Measurements from ENCODE around the gene FHAD1. TPM values are rescaled to one million over a fixed set of nuclear protein-coding genes. Genes with fewer than 3 reads are reported as not detected.
A peak's percentile ranks its signal among the peaks of the same experiment; 100 is the strongest.

FHAD1 gene
- total RNA-seq (1 to 10 TPM; 1.1 to 5.5 (median 2.2) TPM), polyA plus RNA-seq (1 to 10 TPM in 1 of 2 donors, under 1 TPM in 1; 0.75 to 2.1 TPM)

- 5 to 7% methylated on average over 35 to 55 of the region's 55 CpGs for WGBS, 2 donors
- no peak for TF ChIP-seq CTCF (IDR thresholded peaks at IDR 0.05)
- peak; percentile 87 to 96 (median 90) for ATAC-seq
- no peaks in the 10 kb centered on the region for H3K9me3 ChIP-seq
- peak; percentile 58 to 91 (median 86) for DNase-seq
- H3K4me3 ChIP-seq = peak within 1 kb of the TSS; percentile 26 to 59 (median 41)
- no peak for FAIRE-seq
- peak within 1 kb of the TSS in 2 of 4 donors; percentile 23 to 41 for H3K27ac ChIP-seq
- no peaks in the 10 kb centered on the region for H3K4me1 ChIP-seq
- no peaks in the 10 kb centered on the region for H3K36me3 ChIP-seq
- intact Hi-C loops (cut with DNase I) = no loop called here
- no peaks in the 10 kb centered on the region for H3K27me3 ChIP-seq
These were observed at the start of gene FHAD1 for GRCh38 chr1:15246960-15247614. TSS of gene FHAD1 (plus strand) at chr1:15247223. CDS start at chr1:15251785, 4,562 bp downstream.

- FAIRE-seq (no peak), ATAC-seq (no peak)
- H3K4me1 ChIP-seq = peaks cover 65 to 70% (median 69%) of the 10 kb centered on the region in 3 donors
These were observed 49.2 kb upstream of the FHAD1 start for GRCh38 chr1:15197591-15198447.

GRCh38 chr1:15198684-15199083 is 48.3 kb upstream of the FHAD1 start:
- Histone ChIP-seq H3K36me3 (no peaks in the 10 kb centered on the region), H3K27ac (peak overlapping the region; percentile 52 to 89 (median 84)), H3K4me1 (peaks cover 69 to 74% (median 71%) of the 10 kb centered on the region in 3 donors), H3K27me3 (no peaks in the 10 kb centered on the region), H3K4me3 (no peak overlapping the region), H3K9me3 (no peaks in the 10 kb centered on the region)
- TF ChIP-seq CTCF (IDR thresholded peaks at IDR 0.05) = no peak
- peak in 1 of 6 donors; percentile 63 for DNase-seq
- FAIRE-seq = no peak
- intact Hi-C loops (cut with DNase I) = no loop called here
- WGBS, 2 donors = 25 to 26% methylated on average over 8 of the region's 8 CpGs
- ATAC-seq = peak in 2 of 4 donors; percentile 9 to 10

More at GRCh38 chr1:15197591-15198447, 49.2 kb upstream of the FHAD1 start:
- no peak for TF ChIP-seq CTCF (IDR thresholded peaks at IDR 0.05)
- H3K27ac ChIP-seq = peak overlapping the region in 3 of 4 donors; percentile 83 to 89 (median 85)
- WGBS, 2 donors = 51 to 55% methylated on average over 12 of the region's 12 CpGs
- no peaks in the 10 kb centered on the region for H3K27me3 ChIP-seq
- H3K36me3 ChIP-seq = no peaks in the 10 kb centered on the region
- H3K4me3 ChIP-seq = no peak overlapping the region
- intact Hi-C loops (cut with DNase I) = no loop called here
- no peak for DNase-seq
- no peaks in the 10 kb centered on the region for H3K9me3 ChIP-seq

DNA sequence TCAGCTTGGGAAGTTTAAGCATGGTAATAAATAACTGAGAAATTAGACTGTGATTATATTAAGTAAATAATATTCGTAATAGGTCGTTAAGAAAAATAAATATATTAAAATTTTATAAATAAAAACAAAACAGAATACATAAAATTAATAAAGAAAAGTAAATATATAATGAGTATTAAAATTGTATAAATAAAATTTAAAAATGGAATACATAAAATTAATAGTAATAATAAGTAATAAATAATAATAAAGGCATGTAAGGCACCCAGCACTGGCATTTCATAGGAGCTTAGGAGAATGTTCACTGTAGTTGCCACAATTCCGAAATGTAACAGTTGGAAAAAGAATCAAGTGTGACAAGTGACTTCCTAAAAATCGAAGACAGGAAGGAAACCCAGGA is 45.8 kb upstream of the FHAD1 start:
- peaks cover 71 to 87% (median 74%) of the 10 kb centered on the region in 3 donors for H3K4me1 ChIP-seq
- FAIRE-seq = peak; percentile 92
- 10 to 13% methylated on average over 4 of the region's 4 CpGs for WGBS, 2 donors
- intact Hi-C loops (cut with DNase I) = loop anchor here in 1 of 3 donors (5.0 to 10.0 kb wide), 2 partner anchors 49 to 74 kb away; partner anchors contain the start of gene TMEM51
- H3K27ac ChIP-seq = peak overlapping the region; percentile 72 to 89 (median 84)
- no peaks in the 10 kb centered on the region for H3K9me3 ChIP-seq
- H3K27me3 ChIP-seq = no peaks in the 10 kb centered on the region
- no peak overlapping the region for H3K4me3 ChIP-seq
- no peak for TF ChIP-seq CTCF (IDR thresholded peaks at IDR 0.05)
- no peaks in the 10 kb centered on the region for H3K36me3 ChIP-seq
- DNase-seq = no peak
- ATAC-seq = no peak

Measured in pancreas (tissue), 10 donors.